Measurements from ENCODE around the gene CHN2.

CHN2 gene

DNA sequence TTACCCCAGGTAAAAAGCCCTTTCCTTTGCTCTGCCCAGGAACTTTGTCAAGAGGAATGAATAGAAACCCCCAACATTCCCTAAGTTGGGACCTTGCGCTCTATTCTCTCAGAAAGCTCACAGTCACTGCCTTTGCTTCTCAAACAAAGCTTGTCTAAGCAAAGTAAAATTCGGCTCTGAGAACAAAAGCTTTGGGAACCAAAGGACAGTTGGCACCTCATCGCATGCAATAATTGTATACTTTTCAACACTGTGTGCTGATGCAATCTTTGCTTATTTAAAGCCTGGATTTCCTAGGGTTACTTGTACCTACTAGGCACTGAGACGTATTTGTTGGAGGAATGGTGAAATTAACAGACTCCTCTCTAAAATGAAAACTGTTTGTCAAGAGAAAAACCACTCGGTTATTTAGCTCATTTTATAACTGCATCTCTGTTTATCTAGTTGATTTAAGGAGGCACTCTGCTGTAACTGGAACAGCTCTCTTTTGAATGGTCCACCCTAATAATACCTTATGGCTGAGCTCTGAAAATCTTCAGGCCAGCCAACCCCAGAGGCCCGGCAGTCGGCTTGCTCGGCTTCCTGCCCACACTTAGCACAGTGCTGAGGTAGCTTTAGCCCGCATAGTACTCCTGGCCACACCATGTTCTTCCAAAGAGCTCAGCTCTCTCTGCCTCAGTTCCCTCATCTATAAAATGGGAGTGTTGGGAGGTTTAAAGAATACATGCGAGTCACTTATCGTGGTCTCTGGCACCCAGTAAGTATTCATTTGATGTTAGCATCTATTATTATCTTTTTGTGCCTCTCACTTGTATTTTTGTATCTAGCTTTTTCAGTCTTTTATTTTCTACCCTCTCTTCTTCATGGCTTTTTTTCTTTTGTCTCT, 288.9 kb downstream of the CHN2 start:
- no peak for DNase-seq (ENCODE audit: extremely low read depth in 1 of 2, low read depth in 1 of 2)

DNA sequence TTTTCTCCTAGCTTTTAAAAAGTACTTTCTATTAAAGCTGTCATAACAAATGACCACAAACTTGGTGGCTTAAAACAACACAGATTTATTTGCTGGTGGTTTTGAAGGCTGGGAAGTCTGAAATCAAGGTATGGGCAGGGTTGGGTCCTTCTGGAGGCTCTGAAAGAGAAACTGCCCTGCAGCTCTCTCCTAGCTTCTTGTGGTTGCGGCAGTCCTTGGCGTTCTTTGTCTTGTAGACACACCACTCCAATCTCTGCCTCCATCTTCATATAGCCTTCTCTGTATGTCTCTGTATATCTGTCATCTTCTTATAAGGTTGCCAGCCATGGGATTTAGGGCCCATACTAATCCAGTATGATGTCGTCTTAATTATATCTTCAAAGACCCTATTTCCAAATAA, 289.7 kb downstream of the CHN2 start:
- DNase-seq (ENCODE audit: extremely low read depth in 1 of 2, low read depth in 1 of 2), result no peak

DNA sequence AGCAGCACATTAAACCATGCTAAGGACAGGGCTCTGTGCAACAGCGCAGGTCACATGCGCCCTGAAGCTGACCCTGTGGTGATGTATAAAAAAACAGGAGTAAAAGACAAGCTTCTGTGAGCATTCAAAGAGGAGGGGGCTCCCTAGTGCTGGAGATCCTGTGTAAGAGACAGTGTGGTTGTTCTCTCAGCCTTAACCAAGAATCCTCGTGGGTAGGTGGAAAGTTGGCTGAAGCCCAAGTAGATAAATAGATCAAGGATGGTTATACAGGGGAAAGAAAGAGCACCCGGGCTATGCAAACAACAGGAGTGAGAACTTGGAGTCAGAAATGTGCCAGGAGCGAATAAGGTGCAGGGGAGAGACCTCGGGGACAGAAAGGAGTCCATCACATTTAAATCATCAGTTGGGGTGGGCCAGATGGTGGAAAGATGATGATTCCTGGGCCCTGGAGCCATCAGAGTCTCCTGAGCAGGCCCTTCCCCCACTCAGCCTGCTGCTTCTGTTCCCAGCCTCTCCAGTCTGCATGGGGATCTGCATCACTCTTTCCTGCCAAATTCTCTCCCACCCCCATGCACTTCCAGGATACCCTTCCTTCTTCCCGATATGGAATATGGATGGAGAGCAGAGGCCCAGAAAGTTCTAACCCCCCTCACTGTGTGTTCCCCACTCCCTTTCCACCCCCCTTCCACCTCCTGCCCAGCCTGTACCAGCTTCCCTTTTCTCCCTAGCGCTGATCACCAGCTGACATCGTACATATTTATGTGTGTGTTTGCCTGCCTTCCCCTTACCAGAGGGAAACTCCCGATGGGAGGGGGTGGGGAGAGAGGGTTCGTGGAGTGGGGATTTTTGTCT, 291.0 kb downstream of the CHN2 start:
- no peak for DNase-seq (ENCODE audit: extremely low read depth in 1 of 2, low read depth in 1 of 2)

DNA sequence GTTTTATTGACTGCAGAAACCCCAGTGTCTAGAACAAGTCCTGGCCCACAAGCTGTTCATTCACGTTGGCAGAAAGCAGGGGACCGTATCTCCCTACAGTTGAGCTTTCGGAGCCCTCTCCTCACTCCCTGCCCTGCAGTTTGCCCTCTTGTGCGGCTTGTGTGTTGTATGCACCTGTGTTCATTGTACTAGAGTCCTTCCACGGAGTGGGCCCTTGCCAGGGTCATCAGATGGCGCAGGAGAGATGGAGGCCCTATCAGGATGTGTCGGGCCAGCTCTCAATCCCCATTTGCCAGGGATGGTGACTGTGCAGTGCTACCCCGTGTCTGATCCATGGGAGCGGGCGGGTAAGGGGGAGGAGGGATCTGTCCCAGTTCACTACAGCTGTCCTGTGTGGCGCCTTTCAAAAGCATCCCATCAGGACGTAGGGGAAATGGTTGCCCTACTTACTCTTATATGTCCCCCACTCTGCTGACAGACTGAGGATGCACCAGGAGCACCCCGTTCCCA, 291.7 kb downstream of the CHN2 start:
- DNase-seq (ENCODE audit: extremely low read depth in 1 of 2, low read depth in 1 of 2), result no peak

DNA sequence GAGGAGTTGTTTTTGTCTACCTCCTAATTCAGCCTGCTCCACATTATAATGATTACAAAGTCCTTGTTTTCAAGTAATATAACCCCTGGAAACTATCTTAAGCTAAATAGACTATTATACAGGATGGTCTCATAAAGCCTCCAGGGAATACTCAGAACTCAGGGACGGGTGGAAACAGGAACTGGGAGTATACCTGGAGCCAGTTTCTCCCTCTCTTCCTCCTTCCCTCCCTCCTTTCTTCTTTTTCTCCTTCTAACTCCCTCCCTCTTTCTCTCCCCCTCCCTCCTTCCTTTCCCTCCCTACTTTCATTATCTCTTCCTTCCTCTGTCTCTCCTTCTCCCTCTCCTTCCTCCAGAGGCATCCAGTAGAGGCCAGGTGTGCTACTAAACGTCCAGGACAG, 292.8 kb downstream of the CHN2 start:
- no peak for DNase-seq (ENCODE audit: extremely low read depth in 1 of 2, low read depth in 1 of 2)

DNA sequence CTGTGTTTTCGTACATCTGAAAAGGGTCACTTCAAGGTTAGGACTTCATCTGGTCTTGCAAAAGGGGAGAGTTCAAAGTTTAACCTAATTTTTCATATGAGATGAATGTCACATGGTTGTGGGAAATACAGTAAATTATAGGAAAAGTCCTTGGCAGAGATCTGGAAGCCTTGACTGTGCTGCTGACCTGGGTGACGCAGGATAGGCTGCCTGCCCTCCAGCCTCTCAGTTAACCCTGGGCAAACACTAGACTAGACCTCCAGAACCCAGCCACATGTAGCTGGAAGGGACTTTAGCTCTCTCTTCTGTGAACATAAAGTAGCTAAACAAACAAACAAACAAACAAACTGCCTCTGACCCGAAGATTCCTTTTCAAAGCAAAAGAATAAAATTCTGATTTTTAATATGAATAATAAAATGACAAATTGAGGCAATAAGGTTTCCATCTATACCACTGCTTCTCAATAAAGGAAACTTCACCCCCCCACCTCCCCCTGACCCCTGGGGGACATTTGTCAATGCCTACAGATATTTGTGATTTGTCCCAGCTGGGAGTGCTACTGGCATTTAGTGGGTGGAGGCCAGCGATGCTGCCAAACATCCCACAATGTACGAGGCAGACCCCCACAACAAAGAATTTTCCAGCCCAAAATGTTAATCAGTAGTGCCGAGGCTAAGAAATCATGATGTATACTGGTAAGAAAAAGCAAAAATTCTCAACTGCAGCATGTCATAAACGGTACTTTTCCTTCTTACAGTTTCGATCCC, 293.8 kb downstream of the CHN2 start:
- DNase-seq (ENCODE audit: extremely low read depth in 1 of 2, low read depth in 1 of 2), result no peak

DNA sequence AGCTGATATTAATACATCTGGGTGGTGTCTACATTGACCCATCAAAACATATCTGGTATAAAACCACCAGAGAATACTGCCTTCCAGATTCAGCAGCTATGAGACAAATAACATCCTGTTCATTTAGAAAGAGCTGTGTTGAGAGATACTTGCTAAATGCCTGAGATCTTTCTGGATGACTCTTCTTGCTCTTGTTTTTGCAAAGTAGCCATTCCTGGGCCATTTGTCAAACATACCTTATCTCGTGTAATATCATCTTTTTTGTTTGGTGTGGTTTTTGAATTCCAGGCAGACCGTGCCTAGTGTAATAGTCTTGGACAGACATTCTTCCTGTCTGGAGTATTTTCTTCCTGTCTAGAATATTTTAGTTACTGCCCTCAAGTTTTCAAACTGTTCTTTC, 294.4 kb downstream of the CHN2 start:
- DNase-seq (ENCODE audit: extremely low read depth in 1 of 2, low read depth in 1 of 2), result no peak

DNA sequence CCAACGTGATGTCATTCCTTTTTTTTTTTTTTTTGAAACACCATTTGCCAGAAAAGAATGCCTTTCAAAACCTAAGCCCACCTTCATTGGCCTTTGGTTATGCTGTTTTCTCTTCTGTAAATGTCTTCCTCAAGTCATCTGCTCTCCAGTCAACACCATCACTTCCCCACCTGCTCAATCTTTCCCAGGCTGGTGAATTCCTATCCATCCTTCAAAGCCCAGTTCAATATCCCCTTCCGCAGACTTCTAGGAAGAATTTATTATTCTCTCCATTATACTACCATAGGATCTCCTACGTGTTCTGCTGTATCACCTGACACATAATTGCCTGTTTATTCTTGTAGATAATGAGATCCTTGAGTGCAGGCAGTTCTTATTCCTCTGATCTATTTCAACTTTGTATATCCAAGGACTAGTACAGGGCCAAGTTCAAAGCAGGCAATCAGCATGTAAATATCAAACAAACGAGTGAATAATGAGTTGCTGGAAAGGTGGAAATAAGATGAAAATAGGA, 295.6 kb downstream of the CHN2 start:
- DNase-seq (ENCODE audit: extremely low read depth in 1 of 2, low read depth in 1 of 2), result no peak

DNA sequence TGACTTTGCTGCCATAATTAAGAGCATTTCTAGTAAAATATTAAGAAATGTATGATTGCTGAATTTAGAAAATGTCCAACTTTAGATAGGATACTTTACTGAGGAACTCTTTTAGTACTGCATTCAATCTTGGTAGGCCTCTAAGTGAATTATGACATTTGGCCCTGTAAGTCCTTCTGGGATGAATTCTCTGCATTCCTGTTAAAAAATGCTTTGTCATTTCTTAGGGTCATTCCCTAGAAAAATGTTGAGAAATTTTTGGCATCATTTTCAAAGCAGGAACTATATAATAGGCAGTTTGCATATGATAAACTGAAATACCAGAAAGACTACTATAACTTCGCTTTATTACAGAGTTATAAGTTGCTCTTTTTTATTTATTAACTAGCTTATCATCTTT, 299.8 kb downstream of the CHN2 start:
- DNase-seq (ENCODE audit: extremely low read depth in 1 of 2, low read depth in 1 of 2), result no peak

DNA sequence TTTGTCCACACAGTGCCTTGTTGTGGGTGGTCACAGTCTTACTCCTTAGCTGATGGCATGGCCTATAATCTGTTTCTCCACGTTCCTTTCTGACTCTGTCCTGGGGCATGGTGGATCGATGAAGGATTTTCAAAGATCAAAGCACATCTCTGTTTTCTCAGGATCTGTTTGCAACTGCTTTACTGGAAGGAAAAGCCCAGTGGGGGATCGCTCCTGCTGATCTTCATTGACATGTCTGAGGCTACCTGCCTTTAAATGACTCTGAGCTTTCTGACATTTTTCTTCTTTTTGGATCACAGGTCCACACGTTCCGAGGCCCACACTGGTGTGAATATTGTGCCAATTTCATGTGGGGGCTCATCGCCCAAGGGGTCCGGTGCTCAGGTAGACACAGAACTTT, 301.1 kb downstream of the CHN2 start:
- no peak for DNase-seq (ENCODE audit: extremely low read depth in 1 of 2, low read depth in 1 of 2)

DNA sequence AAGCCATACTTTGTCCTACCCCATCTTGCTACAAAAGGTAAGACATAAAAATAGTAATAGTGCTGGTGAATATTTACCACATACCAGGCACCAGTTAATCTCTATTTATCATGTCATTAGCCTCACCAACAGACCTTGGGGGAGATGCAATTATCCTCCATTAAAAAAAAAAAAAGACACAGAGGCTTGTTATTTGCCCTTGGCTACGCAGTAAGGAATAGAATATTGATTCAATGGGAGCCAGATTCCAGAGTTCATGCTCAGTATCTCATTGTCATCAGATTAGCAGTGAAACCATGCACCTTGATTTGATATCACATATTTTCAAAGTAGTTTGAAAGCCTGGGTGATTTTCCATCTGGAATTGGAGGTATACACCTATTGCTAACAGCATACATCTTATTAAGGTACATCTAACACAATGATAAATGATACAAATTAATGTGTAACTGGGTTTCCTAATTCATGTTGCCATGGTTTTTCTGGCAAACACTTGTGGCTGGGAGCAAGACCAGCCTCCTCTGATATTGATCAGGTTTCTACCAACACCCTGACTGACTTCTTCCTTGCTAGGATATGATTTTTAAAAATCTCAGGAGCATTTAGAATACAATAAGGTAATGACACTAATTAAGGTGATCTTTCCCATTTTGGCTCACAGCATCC, 301.9 kb downstream of the CHN2 start:
- no peak for DNase-seq (ENCODE audit: extremely low read depth in 1 of 2, low read depth in 1 of 2)

DNA sequence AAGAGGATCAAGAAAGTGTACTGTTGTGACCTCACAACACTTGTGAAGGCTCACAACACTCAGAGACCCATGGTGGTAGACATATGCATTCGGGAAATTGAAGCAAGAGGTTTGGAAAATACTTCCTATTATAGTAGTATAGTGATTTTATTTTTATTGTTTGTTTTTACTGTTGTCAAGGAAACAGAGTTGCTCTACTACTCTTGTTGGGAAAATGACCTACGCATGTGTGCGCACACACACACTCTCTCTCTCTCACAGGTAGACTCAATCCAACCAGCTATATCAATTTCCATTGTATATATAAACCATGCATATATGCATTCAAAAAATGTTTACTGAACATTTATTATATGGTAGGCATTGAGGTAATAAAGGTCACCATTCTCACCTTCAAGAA, 305.4 kb downstream of the CHN2 start:
- DNase-seq (ENCODE audit: extremely low read depth in 1 of 2, low read depth in 1 of 2), result no peak

DNA sequence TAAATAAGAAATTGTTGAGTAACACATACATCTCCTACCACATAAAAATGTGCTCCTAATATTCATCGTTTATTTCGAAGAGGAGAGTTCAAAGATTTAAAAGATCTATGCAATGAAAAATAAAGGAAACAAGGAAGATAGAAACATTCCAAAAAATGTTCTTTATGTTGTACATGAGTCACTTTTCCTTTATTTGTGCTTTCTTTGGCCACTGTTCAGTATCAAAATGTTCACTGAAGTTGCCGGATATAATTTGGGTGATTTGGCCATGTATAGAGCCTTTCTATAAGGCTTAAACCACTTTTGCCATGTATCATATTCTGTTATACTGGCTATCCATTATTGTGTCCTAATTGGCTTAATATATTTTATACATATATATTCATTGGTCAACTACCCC, 306.1 kb downstream of the CHN2 start:
- no peak for DNase-seq (ENCODE audit: extremely low read depth in 1 of 2, low read depth in 1 of 2)

DNA sequence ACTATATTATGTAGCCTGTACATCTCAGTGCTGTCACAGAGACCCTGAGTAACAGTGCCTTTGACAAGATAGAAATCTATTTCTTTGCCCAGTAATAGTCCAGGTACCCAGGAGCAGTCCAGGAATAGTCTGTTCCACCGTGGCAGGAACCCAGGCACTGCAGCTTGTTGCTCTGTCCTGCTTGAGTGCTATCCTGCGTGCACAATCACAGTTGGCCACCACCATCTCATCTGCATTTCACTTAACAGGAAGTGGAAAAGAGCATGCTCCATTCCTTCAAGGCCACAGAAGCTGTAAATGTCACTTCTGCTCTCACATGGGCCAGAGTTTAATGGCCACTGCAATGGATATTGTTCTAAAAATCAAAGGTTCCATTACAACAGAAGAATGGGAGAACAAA, 307.6 kb downstream of the CHN2 start:
- no peak for DNase-seq (ENCODE audit: extremely low read depth in 1 of 2, low read depth in 1 of 2)

DNA sequence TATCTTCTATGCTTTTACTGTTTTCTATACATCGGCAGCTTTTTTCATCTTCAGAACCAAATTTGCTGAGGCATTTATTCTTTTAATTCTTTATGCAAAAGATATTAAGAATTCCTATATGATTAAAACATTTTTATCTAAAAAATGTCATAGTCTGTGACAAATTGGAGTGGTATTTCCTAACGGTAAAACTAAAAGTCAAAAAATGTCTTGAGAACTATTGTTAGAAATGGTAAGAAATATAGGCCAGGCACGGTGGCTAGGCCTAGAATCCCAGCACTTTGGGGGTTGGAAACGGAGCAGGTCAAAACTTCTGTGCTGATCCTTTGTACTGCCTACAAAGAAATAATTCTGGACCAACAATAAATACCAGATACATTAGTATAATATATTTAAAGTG, 311.4 kb downstream of the CHN2 start:
- no peak for DNase-seq (ENCODE audit: extremely low read depth in 1 of 2, low read depth in 1 of 2)

DNA sequence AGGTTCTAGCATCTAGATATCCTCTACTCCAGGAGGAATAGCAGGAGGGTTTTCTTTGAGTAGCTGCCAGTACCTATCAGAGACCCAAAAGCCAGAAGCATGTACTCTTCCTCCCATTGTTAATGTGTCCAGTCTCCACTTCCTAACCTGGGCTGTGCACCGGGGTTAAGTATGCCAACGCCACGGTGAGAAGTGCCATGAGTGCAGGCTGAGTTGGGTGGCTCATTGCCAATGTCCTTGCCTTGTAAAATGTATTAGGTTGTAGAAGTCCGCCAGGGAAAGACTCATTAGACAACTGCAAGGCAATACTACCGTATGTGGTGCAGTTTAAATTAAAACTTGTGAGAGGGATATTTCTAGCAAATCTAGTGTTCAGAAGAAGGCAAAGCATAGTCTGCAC, 314.0 kb downstream of the CHN2 start:
- DNase-seq (ENCODE audit: extremely low read depth in 1 of 2, low read depth in 1 of 2), result no peak

DNA sequence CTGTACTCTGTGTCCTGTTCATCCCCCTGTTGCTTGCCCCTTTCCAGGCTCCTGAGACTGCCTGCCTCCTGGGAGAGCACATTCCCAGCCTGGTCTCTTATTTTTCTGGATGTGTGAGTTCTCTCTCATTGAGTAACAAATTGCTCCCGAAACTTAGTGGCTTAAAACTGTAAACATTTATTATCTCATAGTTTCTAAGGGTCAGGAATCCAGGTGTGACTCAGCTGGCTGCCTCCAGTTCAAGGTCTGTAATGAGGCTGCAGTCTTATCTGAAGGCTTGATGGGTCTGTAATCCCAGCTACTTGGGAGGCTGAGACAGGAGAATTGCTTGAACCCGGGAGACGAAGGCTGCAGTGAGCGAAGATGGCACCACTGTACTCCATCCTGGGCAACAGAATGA, 315.5 kb downstream of the CHN2 start:
- no peak for DNase-seq (ENCODE audit: extremely low read depth in 1 of 2, low read depth in 1 of 2)

DNA sequence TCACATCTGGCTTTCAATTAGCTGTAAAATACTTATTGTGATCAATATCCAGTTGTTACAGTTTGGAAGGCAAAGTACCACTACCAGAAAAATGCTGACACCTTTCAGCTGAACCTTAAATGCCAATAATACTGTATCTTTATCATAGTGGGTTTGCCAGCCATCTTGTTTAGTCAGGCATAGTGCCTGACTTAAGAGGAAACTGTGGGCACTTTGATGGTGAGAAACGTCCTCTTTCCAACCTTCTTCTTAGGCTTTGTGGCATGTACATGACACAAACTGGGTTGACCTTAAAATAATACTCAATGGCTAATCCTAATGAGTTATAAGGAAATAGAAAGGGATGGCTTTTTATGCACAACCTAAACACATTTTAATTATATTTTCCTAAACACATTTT, 316.8 kb downstream of the CHN2 start:
- no peak for DNase-seq (ENCODE audit: extremely low read depth in 1 of 2, low read depth in 1 of 2)

DNA sequence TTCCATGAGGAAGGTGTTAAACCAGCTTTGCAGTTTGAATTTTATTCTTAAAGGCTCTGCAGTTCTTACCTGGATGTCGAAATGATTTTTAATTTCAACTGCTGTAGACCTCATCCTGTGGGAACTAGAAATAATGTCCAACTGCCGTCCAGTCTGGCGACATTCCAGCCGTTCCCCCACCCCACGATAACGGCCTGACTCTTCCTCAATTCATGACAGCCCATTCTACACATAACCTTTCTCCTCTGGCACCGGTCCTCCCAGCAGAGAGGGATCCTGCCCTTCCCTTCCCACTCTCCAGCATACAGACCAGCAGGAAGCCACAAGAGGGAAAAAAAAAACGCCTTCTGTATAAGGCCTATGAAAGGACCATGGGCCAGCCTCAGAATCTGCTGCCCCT, 317.3 kb downstream of the CHN2 start:
- no peak for DNase-seq (ENCODE audit: extremely low read depth in 1 of 2, low read depth in 1 of 2)

DNA sequence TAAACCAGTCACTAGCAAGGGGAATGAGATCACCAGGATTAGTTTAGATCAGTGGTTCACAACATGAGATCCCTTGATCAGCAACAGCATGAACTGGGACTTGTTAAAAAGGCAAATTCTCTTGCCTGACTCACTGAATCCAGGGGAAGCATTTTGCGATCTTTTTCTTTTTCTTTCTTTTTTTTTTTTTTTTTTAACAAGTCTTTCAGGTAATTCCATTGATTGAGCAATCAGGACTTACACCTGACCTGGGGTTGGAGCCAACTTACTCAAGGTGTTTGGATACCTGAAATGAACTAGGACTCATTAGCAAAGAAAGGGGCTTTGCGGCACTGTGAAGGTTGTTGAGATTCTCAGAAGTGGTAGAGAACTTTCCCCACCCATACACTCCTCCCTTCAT, 321.9 kb downstream of the CHN2 start:
- no peak for DNase-seq (ENCODE audit: extremely low read depth in 1 of 2, low read depth in 1 of 2)
